K562 (cell line): ENCODE data around the gene EXT2. TPM values are rescaled to one million over a fixed set of nuclear protein-coding genes. Genes with fewer than 3 reads are reported as not detected.

Experiments used
- HOXB6 ChIP-seq: fragments of 250-450 bp; sonication (Bioruptor Pico); IDR thresholded peaks from 2 replicates; pipeline ENCODE4 v1.5.1; 2022; ENCODE audit warnings: mild to moderate bottlenecking, borderline replicate concordance
- REST ChIP-seq, 2 experiments: fragments of 450-650 bp; formaldehyde crosslinking in 1 of 2; IDR thresholded peaks; 2 replicates each; pipeline versions ENCODE4 v1.4.0 to v1.6.1; 2014 to 2020; ENCODE audit warnings: mild to moderate bottlenecking in 2 of 2, borderline replicate concordance in 1 of 2, low read depth in 1 of 2
- polyA plus RNA-seq, 8 experiments: library from polyadenylated mRNA; depleted of rRNA in 4 of 8; stranded (reverse) in 5 of 8; unstranded in 3 of 8; fragments of >200 nt; fragmentation: Nextera tagmentation in 2 of 8; fragmentation: Illumina TruSeq in 1 of 8; extraction: Ambion mirVana in 2 of 8; extraction: Trizol in 1 of 8; gene quantifications; 2 replicates each; pipeline versions ENCODE4 v1.2.1 to v1.2.3, GENCODE V29; 2011 to 2014; ENCODE audit warnings: inconsistent platforms in 1 of 8, missing spikeins in 1 of 8
- total RNA-seq, 7 experiments: library from RNA; depleted of rRNA in 6 of 7; stranded (reverse); fragments of >200 nt in 6 of 7; fragmentation: Illumina TruSeq in 2 of 7; extraction: Trizol in 2 of 7; gene quantifications; 2 replicates each; pipeline versions ENCODE4 v1.2.1 to v1.2.3, GENCODE V29; 2011 to 2021; ENCODE audit warnings: low replicate concordance in 1 of 7

Gene EXT2
- total and polyA plus RNA-seq, 9 of the 15 experiments (the other 6 are each of a cell fraction or from before 2014, with no cell fraction given), result 7.5 to 52.1 (median 38.1) TPM

- no peak for TF ChIP-seq REST (IDR thresholded peaks at IDR 0.05; ENCODE audit: borderline replicate concordance)
- TF ChIP-seq REST (CRISPR knock-in tag; IDR thresholded peaks at IDR 0.05; ENCODE audit: low read depth), result no peak
- no peak for TF ChIP-seq HOXB6 (CRISPR knock-in tag)
Measured at GRCh38 chr11:44199816-44200215, 104.3 kb downstream of the EXT2 start (continued).
